ENCODE results near the gene AKAP6. TPM values are rescaled to one million over a fixed set of nuclear protein-coding genes. Genes with fewer than 3 reads are reported as not detected.

The AKAP6 gene
- total and polyA plus RNA-seq, 2 experiments from 2014 or later, result 0.38 to 0.42 TPM

- TF ChIP-seq REST (IDR thresholded peaks at IDR 0.05; ENCODE audit: unreplicated experiment) (no peak), CREB1 (CRISPR knock-in tag; IDR thresholded peaks at IDR 0.05; ENCODE audit: low read depth) (no peak), ETS1 (IDR thresholded peaks at IDR 0.05) (no peak), EZH2phosphoT487 (IDR thresholded peaks at IDR 0.05; ENCODE audit: unreplicated experiment) (no peak), JUNB (IDR thresholded peaks at IDR 0.05; ENCODE audit: unreplicated experiment) (no peak), CTCF (conservative IDR thresholded peaks at IDR 0.05; ENCODE audit: low read depth in 2 of 2) (no peak)
These were observed 141.1 kb downstream of the AKAP6 start (continued) for GRCh38 chr14:32470161-32470715.

- no peak for ATAC-seq
- Histone ChIP-seq H2AFZ (no peak overlapping the region), H3K4me3 (no peak overlapping the region)
- no peak for TF ChIP-seq STAT1 (IDR thresholded peaks at IDR 0.05; ENCODE audit: unreplicated experiment)
- no peak for TF ChIP-seq JUNB (IDR thresholded peaks at IDR 0.05; ENCODE audit: unreplicated experiment)
- TF ChIP-seq ZNF331 (CRISPR knock-in tag; IDR thresholded peaks at IDR 0.05; ENCODE audit: low read depth), result no peak
- no peak for TF ChIP-seq REST (IDR thresholded peaks at IDR 0.05; ENCODE audit: unreplicated experiment)
These were observed 142.1 kb downstream of the AKAP6 start for GRCh38 chr14:32471181-32471580.

More at GRCh38 chr14:32471181-32471580, 142.1 kb downstream of the AKAP6 start:
- Histone ChIP-seq H3K27ac (ENCODE audit: low read depth) (no peak overlapping the region), H3F3A (replicated peaks; ENCODE audit: low read depth) (no peaks in the 10 kb centered on the region), H3K27me3 (ENCODE audit: insufficient read depth) (no peaks in the 10 kb centered on the region), H3K4me1 (ENCODE audit: insufficient read depth) (no peaks in the 10 kb centered on the region; the same call in 1 of the 2 replicates), H3K36me3 (ENCODE audit: insufficient read depth) (no peaks in the 10 kb centered on the region), H3K4me2 (no peak overlapping the region), H3K9me2 (ENCODE audit: insufficient read depth) (no peaks in the 10 kb centered on the region), H4K20me1 (replicated peaks; ENCODE audit: insufficient read depth) (no peaks in the 10 kb centered on the region), H3K79me2 (replicated peaks; ENCODE audit: insufficient read depth) (no peaks in the 10 kb centered on the region)
- Mint-ChIP-seq H3K9me3 (no peaks in the 10 kb centered on the region), H3K27ac (no peak overlapping the region), H3K4me1 (peaks cover 24% of the 10 kb centered on the region), H3K27me3 (ENCODE audit: insufficient read depth, low read depth, poor library complexity) (no peaks in the 10 kb centered on the region), H3K36me3 (ENCODE audit: low read depth) (no peaks in the 10 kb centered on the region), H3K4me3 (no peak overlapping the region)
- DNase-seq (ENCODE audit: low spot score), result no peak

Measured in GM23338 (cell line).